Measurements from ENCODE around the gene IGSF21.

- TF ChIP-seq POLR2A (IDR thresholded peaks at IDR 0.05) (no peak), CTCF (IDR thresholded peaks at IDR 0.05) (no peak)
Measured at GRCh38 chr1:18123467-18123992, 15.9 kb downstream of the IGSF21 start.

All from thyroid gland (tissue), 4 donors.